Endothelial cell of umbilical vein (primary cell): ENCODE data around the gene IQSEC3. TPM values are rescaled to one million over a fixed set of nuclear protein-coding genes. Genes with fewer than 3 reads are reported as not detected.

ENCODE experiments used
- BruUV-seq: library from RNA; stranded (reverse); fragments of 400-500 nt; replicated peaks from 2 replicates; lab custom pipeline; 2021; lab: Mats Ljungman, UMichigan
- CTCF ChIA-PET: fragments of 300-600, 350-600 bp; sonication (Branson Sonifier 250); formaldehyde crosslinking; loops from one replicate; lab custom pipeline; 2021; ENCODE audit warnings: antibody characterized with exemption, inconsistent platforms; lab: Charles Lee
- POLR2A ChIA-PET: fragments of 300-600, 350-600 bp; sonication (Branson Sonifier 250); formaldehyde crosslinking; loops from one replicate; lab custom pipeline; 2021; ENCODE audit warnings: antibody characterized with exemption, inconsistent platforms; lab: Charles Lee
- DNase-seq: peaks from one replicate; pipeline ENCODE4 v3.0.0-alpha.2; 2011; ENCODE audit warnings: low read depth, low spot score
- FAIRE-seq: peaks from 2 replicates; lab custom pipeline; 2011; peaks lifted over from hg19 to GRCh38; lab: Jason Lieb, UNC
- H2AFZ ChIP-seq: 2 replicates; pipeline ENCODE4 v1.6.0; 2012; ENCODE audit warnings: low read depth, low read length, control low read depth, inconsistent platforms
- H3K27ac ChIP-seq: 2 replicates; pipeline ENCODE4 v1.5.1; 2011; ENCODE audit warnings: low read depth, mild to moderate bottlenecking, control low read depth, low read length, moderate library complexity; ENCODE audit not compliant: insufficient read depth
- H3K27me3 ChIP-seq, 2 experiments: 2 replicates each; pipeline versions ENCODE4 v1.6.0 to v1.6.1; 2011; ENCODE audit warnings: low read length in 2 of 2, mixed read lengths in 1 of 2; ENCODE audit not compliant: control insufficient read depth in 2 of 2, insufficient read depth in 2 of 2
- H3K36me3 ChIP-seq, 2 experiments: 2 replicates in 1 of 2; 3 replicates in 1 of 2; pipeline ENCODE4 v1.5.1; 2011; ENCODE audit warnings: low read length in 2 of 2, mild to moderate bottlenecking in 1 of 2, moderate library complexity in 1 of 2; ENCODE audit not compliant: control insufficient read depth in 2 of 2, insufficient read depth in 2 of 2; ENCODE audit errors: extremely low read depth in 1 of 2
- H3K4me1 ChIP-seq: 3 replicates; pipeline ENCODE4 v1.5.1; 2011; ENCODE audit warnings: mild to moderate bottlenecking, low read length; ENCODE audit not compliant: control insufficient read depth, insufficient read depth; ENCODE audit errors: extremely low read depth
- H3K4me2 ChIP-seq: 2 replicates; pipeline ENCODE4 v1.6.1; 2011; ENCODE audit warnings: low read length, control low read depth, mixed read lengths; ENCODE audit not compliant: insufficient read depth
- H3K4me3 ChIP-seq, 3 experiments: fragments of 200-600 bp in 1 of 3; sonication (generic), shearing (Covaris generic) in 1 of 3; replicated peaks in 1 of 3; 2 replicates each; pipeline ENCODE4 v1.5.1; 2011 to 2016; ENCODE audit warnings: control low read depth in 3 of 3, low read length in 3 of 3, mild to moderate bottlenecking in 2 of 3, inconsistent platforms in 1 of 3, low read depth in 1 of 3, moderate library complexity in 1 of 3; ENCODE audit not compliant: insufficient read depth in 1 of 3
- H3K79me2 ChIP-seq: 2 replicates; pipeline ENCODE4 v1.6.0; 2012; ENCODE audit warnings: low read length, inconsistent platforms; ENCODE audit not compliant: control insufficient read depth, insufficient read depth
- H3K9ac ChIP-seq: replicated peaks from 2 replicates; pipeline ENCODE3; 2011; ENCODE audit warnings: low read length, control low read depth; ENCODE audit not compliant: insufficient read depth; ENCODE audit errors: extremely low read depth
- H3K9me1 ChIP-seq: replicated peaks from 3 replicates; pipeline ENCODE4 v1.6.0; 2011; ENCODE audit warnings: mild to moderate bottlenecking, low read length; ENCODE audit not compliant: control insufficient read depth, insufficient read depth; ENCODE audit errors: extremely low read depth
- H3K9me3 ChIP-seq: replicated peaks from 2 replicates; pipeline ENCODE4 v1.5.1; 2012; ENCODE audit warnings: low read length, inconsistent platforms; ENCODE audit not compliant: control insufficient read depth, insufficient read depth
- H4K20me1 ChIP-seq: replicated peaks from 2 replicates; pipeline ENCODE3; 2011; ENCODE audit warnings: mild to moderate bottlenecking, low read length; ENCODE audit not compliant: control insufficient read depth, insufficient read depth; ENCODE audit errors: extremely low read depth
- EZH2 ChIP-seq: IDR thresholded peaks from 2 replicates; pipeline ENCODE4 v1.6.1; 2012; ENCODE audit warnings: borderline replicate concordance, low read depth, mild to moderate bottlenecking, moderate library complexity, low read length, inconsistent platforms; ENCODE audit not compliant: severe bottlenecking
- FOS ChIP-seq: IDR thresholded peaks from 2 replicates; pipeline ENCODE4 v1.6.1; 2011; ENCODE audit warnings: mild to moderate bottlenecking, low read length, moderate library complexity, borderline replicate concordance; ENCODE audit not compliant: insufficient read depth
- GATA2 ChIP-seq: IDR thresholded peaks from 2 replicates; pipeline ENCODE4 v1.7.0; 2011; ENCODE audit warnings: low read depth, mild to moderate bottlenecking, moderate library complexity, mixed read lengths, low read length; ENCODE audit not compliant: insufficient read length, insufficient read depth
- JUN ChIP-seq: IDR thresholded peaks from 2 replicates; pipeline ENCODE4 v1.6.1; 2011; ENCODE audit warnings: borderline replicate concordance, low read depth; ENCODE audit not compliant: insufficient read length, insufficient read depth
- MYC ChIP-seq: IDR thresholded peaks from one replicate; pipeline ENCODE4 v1.6.1; 2011; ENCODE audit warnings: mild to moderate bottlenecking, low read depth, low read length
- POLR2A ChIP-seq: IDR thresholded peaks from 2 replicates; pipeline ENCODE4 v1.6.1; 2012; ENCODE audit warnings: low read depth, mild to moderate bottlenecking, control low read depth, low read length
- POLR2AphosphoS5 ChIP-seq: IDR thresholded peaks from 2 replicates; pipeline ENCODE4 v1.6.1; 2012; ENCODE audit warnings: low read depth, mild to moderate bottlenecking, control low read depth, low read length, moderate library complexity; ENCODE audit not compliant: insufficient read depth
- dilution Hi-C: fragments of 300-500 bp; cut with MboI; formaldehyde crosslinking; loops from one replicate; pipeline ENCODE4 v1.15.0; 2019; ENCODE audit warnings: low sequenced_read_pairs; ENCODE audit not compliant: extremely low pct_ligation_motif_present
- intact Hi-C: fragments of 100-400 bp; cut with micrococcal nuclease; formaldehyde crosslinking; loops from one replicate; pipeline ENCODE4 v1.10.0; 2022
- polyA plus RNA-seq, 4 experiments: library from polyadenylated mRNA; depleted of rRNA in 3 of 4; stranded (reverse) in 3 of 4; unstranded in 1 of 4; fragments of >200 nt; gene quantifications; 2 replicates each; pipeline versions ENCODE4 v1.2.1 to v1.2.3, GENCODE V29; 2011 to 2012; ENCODE audit warnings: missing spikeins in 1 of 4
- total RNA-seq: library from RNA; stranded (reverse); gene quantifications from 2 replicates; pipeline ENCODE4 v1.2.3, GENCODE V29; 2021
- TF ChIP-seq, protein P1 (sequence below), 2 donors: IDR thresholded peaks; 1 replicate in 1 of 2; 2 replicates in 1 of 2; pipeline ENCODE4 v1.5.1; 2011; ENCODE audit warnings: low read length in 2 of 2, mild to moderate bottlenecking in 2 of 2, moderate library complexity in 2 of 2, control low read depth in 1 of 2, inconsistent platforms in 1 of 2, low read depth in 1 of 2; ENCODE audit not compliant: insufficient read depth in 1 of 2; ENCODE audit errors: extremely low read depth in 1 of 2
- TF ChIP-seq, protein P2 (sequence below): IDR thresholded peaks from 2 replicates; pipeline ENCODE4 v1.6.1; 2011; ENCODE audit not compliant: insufficient read depth, insufficient read length

Gene IQSEC3
- total and polyA plus RNA-seq, 2 donors (not counting 3 experiments of a cell fraction or from before 2014, with no cell fraction given): not detected

- Histone ChIP-seq H3K79me2 (no peaks in the 10 kb centered on the region), H3K27ac (no peak overlapping the region), H2AFZ (no peak overlapping the region), H4K20me1 (no peaks in the 10 kb centered on the region), H3K4me1 (peaks cover 2% of the 10 kb centered on the region), H3K9ac (no peak overlapping the region), H3K4me3 (no peak overlapping the region), H3K36me3 (no peaks in the 10 kb centered on the region), H3K4me2 (no peak overlapping the region), H3K27me3 (no peaks in the 10 kb centered on the region), H3K9me3 (no peaks in the 10 kb centered on the region), H3K9me1 (no peaks in the 10 kb centered on the region)
- CTCF ChIA-PET: no interaction called here
- TF ChIP-seq GATA2: no peak
- TF ChIP-seq EZH2: no peak
- no peak for TF ChIP-seq POLR2A
- no peak for TF ChIP-seq FOS
- TF ChIP-seq, protein P1, sequence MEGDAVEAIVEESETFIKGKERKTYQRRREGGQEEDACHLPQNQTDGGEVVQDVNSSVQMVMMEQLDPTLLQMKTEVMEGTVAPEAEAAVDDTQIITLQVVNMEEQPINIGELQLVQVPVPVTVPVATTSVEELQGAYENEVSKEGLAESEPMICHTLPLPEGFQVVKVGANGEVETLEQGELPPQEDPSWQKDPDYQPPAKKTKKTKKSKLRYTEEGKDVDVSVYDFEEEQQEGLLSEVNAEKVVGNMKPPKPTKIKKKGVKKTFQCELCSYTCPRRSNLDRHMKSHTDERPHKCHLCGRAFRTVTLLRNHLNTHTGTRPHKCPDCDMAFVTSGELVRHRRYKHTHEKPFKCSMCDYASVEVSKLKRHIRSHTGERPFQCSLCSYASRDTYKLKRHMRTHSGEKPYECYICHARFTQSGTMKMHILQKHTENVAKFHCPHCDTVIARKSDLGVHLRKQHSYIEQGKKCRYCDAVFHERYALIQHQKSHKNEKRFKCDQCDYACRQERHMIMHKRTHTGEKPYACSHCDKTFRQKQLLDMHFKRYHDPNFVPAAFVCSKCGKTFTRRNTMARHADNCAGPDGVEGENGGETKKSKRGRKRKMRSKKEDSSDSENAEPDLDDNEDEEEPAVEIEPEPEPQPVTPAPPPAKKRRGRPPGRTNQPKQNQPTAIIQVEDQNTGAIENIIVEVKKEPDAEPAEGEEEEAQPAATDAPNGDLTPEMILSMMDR (IDR thresholded peaks at IDR 0.05; ENCODE audit: extremely low read depth in 1 of 2, insufficient read depth in 1 of 2, low read depth in 1 of 2, low read length in 2 of 2): no peak
- TF ChIP-seq, protein P2, sequence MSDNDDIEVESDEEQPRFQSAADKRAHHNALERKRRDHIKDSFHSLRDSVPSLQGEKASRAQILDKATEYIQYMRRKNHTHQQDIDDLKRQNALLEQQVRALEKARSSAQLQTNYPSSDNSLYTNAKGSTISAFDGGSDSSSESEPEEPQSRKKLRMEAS: no peak
- TF ChIP-seq MYC: no peak
- no peak for TF ChIP-seq JUN
- TF ChIP-seq POLR2AphosphoS5: no peak
- intact Hi-C loops (no loop called here), dilution Hi-C loops (no loop called here)
- DNase-seq: no peak
- no TSS peak for BruUV-seq
- FAIRE-seq: no peak
- POLR2A ChIA-PET: no interaction called here
Measured at GRCh38 chr12:185576-185955, 119.0 kb downstream of the IQSEC3 start.
